ELF-1 (cell line): ENCODE results near the gene TIAM2.

Experiments
- DNase-seq: peaks from one replicate; pipeline ENCODE4 v3.0.0-alpha.2; 2016; ENCODE audit warnings: low read depth, low spot score

The TIAM2 gene

DNA sequence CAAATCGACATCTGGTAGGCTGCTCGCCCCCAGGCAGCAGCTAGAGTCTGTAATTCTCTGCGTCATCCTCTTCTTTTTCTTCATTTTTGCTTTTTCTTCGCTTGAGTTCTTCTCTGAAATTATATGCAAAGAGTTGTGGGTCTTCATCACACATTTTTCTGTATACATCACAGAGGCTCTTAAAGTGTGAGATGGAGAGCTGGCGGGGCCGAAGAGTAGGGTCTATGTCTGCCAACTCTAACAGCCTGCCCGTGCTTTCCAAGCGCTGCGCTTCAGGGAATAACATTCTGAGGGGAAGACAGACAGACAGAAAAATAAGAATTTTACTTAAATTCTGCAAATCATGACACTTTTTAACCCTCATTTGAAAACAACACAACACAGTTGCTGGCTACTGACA, 262.7 kb downstream of the TIAM2 start:
- no peak for DNase-seq

DNA sequence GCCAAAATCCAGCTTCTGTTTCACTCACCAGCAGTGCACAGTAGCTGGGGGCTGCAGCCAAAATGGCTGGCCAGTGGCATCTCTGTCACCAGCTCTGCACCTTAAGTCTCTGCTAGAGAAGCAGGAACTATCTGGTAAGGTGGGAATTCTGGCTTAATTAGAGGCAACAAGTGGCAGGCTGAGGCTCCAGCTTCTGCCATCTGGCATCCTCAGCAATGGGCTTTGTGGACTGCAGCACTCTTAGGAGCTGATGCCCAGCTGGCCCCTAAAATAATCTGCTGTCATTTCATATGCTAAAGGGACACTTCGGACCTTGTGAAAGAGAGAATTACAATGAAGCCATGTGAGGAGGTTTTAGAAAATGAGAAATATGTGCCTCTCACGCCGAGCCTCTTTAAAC, 264.1 kb downstream of the TIAM2 start:
- no peak for DNase-seq

- no peak for DNase-seq
These were observed 264.8 kb downstream of the TIAM2 start for GRCh38 chr6:155259897-155260296.

GRCh38 chr6:155260686-155261085, 265.6 kb downstream of the TIAM2 start:
- DNase-seq: no peak

- peak; percentile 57 for DNase-seq
These were observed 266.2 kb downstream of the TIAM2 start for GRCh38 chr6:155261111-155261900.

GRCh38 chr6:155262655-155263054, 267.5 kb downstream of the TIAM2 start:
- no peak for DNase-seq

DNA sequence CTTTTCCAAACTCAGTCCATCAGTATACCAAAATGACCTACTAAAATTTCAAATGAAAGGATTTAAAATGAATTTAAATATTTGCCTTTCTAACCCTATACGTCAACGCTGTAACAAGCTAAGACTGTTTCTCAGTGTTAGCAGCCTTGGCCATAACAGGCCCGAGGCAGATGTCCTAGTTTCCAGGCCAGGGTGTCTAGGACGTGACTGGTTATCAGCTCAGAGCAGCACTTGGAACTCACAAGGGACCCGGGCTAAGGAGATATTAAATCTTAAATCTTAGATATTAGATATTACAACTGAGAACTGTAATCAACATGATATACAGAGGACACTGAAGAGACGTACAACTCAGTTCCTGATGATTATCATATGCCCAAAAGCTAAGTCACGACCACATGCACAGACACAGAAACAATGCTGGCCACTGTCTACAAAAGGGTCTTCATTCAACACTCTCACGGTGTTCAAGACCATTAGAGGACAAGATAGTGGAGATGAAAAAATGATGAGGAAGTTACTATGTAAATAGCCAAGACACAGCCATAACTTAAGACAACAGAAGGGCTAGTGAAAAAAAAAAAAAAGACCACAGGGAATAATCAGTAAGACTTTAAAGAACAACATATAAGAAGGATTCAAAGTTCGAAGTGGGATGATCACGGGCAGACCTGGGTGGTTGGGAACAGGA, 268.4 kb downstream of the TIAM2 start, which contains the start of gene CLDN20:
TSS of gene CLDN20 (plus strand) at position 641 of the 691 bp plus-strand sequence. CDS start 11,707 bp downstream, outside the sequence.
- no peak for DNase-seq

DNA sequence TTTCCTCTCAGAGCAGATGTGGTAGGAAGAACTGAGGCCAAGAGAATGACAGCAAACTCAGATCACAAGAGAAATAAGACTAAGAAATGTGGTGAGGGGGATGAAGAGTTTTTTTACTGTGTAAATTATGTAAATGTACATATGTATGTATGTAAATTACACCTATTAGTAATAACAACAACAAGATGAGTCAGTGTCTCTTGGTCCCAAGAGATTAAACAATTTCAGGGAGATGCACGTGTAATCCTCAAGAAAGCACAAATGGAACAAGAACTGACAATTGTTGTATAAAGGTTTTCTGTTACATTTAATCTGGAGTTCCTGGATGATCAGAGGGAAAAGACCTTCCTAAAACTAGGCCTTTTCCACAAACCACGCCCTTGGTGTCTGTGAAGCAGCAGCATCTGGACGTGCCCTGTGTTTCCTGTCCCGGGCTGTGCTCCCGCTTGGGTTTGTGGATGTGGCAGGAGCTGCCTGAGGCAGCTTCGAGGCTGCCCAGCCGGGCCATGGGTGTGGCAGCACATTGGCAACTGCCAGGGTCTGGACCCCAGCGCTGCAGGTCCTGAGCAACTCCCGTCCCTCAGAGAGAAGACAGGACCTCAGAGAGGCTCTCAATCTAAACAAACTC, 269.7 kb downstream of the TIAM2 start:
- no peak for DNase-seq

DNA sequence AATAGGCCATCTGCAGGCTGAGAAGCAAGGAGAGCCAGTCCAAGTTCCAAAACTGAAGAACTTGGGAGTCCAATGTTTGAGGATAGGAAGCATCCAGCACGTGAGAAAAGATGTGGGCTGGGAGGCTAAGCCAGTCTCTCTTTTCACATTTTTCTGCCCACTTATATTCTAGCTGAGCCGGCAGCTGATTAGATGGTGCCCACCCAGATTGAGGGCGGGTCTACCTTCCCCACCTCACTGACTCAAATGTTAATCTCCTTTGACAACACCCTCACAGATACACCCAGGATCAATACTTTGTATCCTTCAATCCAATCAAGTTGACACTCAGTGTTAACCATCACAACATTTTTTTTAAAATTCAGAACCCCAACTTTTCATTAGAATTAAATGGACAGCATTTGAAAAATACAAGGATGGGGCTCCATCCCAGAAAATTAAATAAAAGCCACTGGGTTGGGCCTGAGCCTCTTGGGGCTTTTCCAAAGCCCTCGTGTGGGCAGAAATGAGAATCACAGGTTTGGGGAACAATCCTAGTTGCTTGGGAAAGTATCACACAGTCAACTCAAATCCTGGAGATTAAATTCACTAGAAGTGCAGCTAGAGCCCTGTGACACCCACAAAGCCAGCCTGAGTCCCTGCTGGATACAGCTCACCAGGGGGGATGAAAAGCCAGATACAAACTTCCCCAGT, 270.9 kb downstream of the TIAM2 start:
- no peak for DNase-seq

- DNase-seq: no peak
These were observed 272.3 kb downstream of the TIAM2 start for GRCh38 chr6:155267411-155267810.

DNA sequence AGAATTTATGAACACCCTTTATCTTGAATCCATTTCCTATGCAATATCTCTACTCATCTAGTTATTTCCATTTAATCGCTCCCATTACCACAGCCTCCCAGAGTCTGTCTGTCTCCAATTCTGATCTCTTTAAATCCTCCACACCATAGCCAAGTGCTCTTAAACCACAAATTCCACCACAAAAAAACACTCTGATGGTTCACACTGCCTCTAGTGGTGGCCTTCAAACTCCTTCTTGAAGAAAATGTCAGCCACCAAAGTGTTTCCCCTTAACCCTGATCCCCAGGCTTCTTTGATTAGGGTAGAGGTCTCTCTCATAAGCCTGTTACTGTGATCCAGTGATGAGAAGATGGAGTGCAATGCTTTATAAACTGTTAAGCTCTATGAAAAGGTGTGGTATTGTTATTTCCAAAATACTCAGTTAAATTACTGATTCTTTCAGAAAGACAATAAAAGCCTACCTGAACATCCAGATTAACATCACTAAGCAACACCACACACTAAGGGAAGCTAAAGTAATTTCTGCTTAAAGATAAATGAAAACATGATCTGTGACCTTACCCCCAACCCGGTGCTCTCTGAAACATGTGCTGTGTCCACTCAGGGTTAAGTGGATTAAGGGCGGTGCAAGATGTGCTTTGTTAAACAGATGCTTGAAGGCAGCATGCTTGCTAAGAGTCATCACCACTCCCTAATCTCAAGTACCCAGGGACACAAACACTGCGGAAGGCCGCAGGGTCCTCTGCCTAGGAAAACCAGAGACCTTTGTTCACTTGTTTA, 273.2 kb downstream of the TIAM2 start:
- DNase-seq: peak; percentile 60

- no peak for DNase-seq
These were observed 274.6 kb downstream of the TIAM2 start for GRCh38 chr6:155269765-155270164.

DNA sequence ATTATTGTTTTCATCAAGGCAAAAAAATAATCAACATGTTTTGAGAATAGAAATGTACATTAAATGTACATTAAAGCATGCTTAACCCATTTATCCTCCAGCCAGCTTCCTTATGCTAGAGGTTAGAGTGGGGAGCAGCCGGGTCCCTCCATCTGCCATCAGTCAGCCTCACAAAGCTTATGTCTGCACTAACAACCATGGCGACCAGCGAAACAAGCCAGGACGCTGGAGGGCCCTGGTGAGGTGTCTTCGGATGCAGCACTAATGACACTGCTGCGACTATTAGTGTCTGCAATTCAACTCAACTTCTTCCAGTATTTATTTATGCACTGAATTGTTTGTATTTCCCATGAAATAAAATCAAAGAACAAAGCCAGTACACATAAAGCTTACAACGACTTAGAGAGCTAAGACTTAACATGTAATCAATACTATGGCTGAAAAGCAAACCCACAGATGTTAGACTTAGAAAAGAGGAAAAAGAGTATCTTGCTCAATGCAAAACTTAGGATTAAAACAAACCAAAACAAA, 275.5 kb downstream of the TIAM2 start:
- no peak for DNase-seq

DNA sequence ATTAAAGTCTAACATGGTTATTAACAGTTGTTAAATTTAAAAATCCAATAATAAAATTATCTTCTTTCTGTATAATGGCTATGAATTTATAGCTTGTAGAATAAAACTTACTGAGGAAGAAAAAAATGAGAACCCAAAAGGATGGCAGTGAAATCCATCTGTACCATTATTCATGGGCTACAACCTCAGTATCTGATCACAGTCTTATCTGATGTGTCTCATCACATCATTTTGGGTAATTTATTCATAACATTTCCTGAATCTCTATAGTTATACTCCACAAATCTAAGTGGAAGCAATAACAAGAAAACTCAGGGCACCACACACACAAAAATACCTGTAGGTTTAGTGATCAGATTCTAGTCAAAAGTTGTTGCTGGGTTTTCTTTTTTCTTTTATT, 276.0 kb downstream of the TIAM2 start:
- no peak for DNase-seq

GRCh38 chr6:155272353-155273232, 277.5 kb downstream of the TIAM2 start:
- DNase-seq: no peak

GRCh38 chr6:155273431-155273830, 278.3 kb downstream of the TIAM2 start:
- DNase-seq: peak; percentile 67

DNA sequence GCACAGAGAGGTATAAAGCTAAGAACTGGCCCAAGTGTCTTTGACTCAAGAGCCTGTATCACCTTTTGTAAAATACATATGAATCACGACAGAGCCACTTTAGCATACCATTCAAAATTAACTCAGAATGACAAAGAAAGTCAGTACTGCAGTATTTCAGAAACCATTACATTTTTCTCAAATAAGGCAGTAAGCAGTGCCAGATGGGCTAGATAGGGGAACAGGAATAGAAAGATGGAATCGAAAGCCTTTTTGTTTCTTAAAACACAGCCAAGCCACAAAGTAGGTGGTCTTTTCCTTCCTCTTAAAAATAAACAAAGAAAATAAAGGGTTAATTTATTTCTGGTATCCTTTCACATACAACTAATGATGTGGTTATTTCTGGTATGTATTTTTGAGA, 279.0 kb downstream of the TIAM2 start:
- no peak for DNase-seq

DNA sequence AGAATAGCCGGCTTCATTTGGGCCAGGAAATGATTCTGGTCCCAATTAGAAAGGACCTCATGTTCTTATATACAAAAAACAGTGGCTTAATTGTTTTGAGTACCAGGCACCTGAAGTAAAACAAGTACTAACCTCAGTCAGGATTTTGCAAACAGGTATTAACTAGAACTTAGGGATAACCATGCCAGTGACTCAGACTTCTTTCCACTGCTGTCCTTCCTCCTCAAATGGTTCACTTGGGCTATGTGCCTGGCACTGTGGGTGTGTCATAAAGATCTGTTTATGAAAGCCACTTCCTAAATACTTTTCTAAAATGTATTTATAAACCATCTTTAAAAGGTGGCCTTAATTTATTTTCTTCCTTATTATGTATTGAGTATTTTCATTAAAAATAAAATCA, 279.4 kb downstream of the TIAM2 start:
- DNase-seq: no peak

GRCh38 chr6:155275808-155276480, 280.8 kb downstream of the TIAM2 start:
- DNase-seq: no peak
